RWPE2 (cell line): ENCODE measurements around the gene TARP.

ENCODE experiments used
- ATAC-seq: fragments of 200-7000 bp; cut with Tn5 transposase; 3 replicates; pipeline ENCODE4 v1.9.1; 2021; ENCODE audit warnings: low read depth
- DNase-seq: peaks from one replicate; pipeline ENCODE4 v3.0.0-alpha.2; 2020; ENCODE audit warnings: low spot score
- H3K27ac ChIP-seq: fragments of 450-650 bp; 2 replicates; pipeline ENCODE4 v1.5.1; 2017; ENCODE audit warnings: mild to moderate bottlenecking; ENCODE audit not compliant: poor library complexity, severe bottlenecking
- H3K27me3 ChIP-seq: fragments of 250-450 bp; sonication (Bioruptor Pico); 2 replicates; pipeline ENCODE4 v1.5.1; 2021; ENCODE audit warnings: mild to moderate bottlenecking, moderate library complexity; ENCODE audit not compliant: insufficient read depth, poor library complexity, severe bottlenecking
- H3K36me3 ChIP-seq: fragments of 250-450 bp; sonication (Bioruptor Pico); 2 replicates; pipeline ENCODE4 v1.5.1; 2020; ENCODE audit warnings: low read depth, mild to moderate bottlenecking, moderate library complexity
- H3K4me1 ChIP-seq: fragments of 250-450 bp; sonication (Bioruptor Pico); 2 replicates; pipeline ENCODE4 v1.5.1; 2021; ENCODE audit warnings: mild to moderate bottlenecking, moderate library complexity; ENCODE audit not compliant: insufficient read depth, poor library complexity, severe bottlenecking
- H3K4me3 ChIP-seq: fragments of 250-450 bp; sonication (Bioruptor Pico); 2 replicates; pipeline ENCODE4 v1.5.1; 2021; ENCODE audit warnings: mild to moderate bottlenecking, moderate library complexity; ENCODE audit not compliant: severe bottlenecking
- H3K9me3 ChIP-seq: fragments of 250-450 bp; sonication (Bioruptor Pico); 2 replicates; pipeline ENCODE4 v1.5.1; 2021; ENCODE audit warnings: mild to moderate bottlenecking, moderate library complexity; ENCODE audit not compliant: severe bottlenecking
- CTCF ChIP-seq: fragments of 450-650 bp; IDR thresholded peaks from one replicate; pipeline ENCODE4 v1.5.1; 2017; ENCODE audit warnings: mild to moderate bottlenecking, moderate library complexity; ENCODE audit not compliant: poor library complexity, severe bottlenecking

The TARP gene

GRCh38 chr7:38296059-38296857, 22.8 kb upstream of the TARP start:
- ATAC-seq = no peak
- Histone ChIP-seq H3K4me3 (no peak overlapping the region), H3K27ac (no peak overlapping the region), H3K9me3 (no peaks in the 10 kb centered on the region), H3K36me3 (no peaks in the 10 kb centered on the region), H3K27me3 (peaks cover 5% of the 10 kb centered on the region), H3K4me1 (no peaks in the 10 kb centered on the region)
- no peak for DNase-seq
- TF ChIP-seq CTCF = no peak

GRCh38 chr7:38294926-38295325, 21.5 kb upstream of the TARP start:
- Histone ChIP-seq H3K9me3 (no peaks in the 10 kb centered on the region), H3K36me3 (no peaks in the 10 kb centered on the region), H3K27me3 (peaks cover 5% of the 10 kb centered on the region), H3K4me1 (no peaks in the 10 kb centered on the region), H3K4me3 (no peak overlapping the region), H3K27ac (no peak overlapping the region)
- TF ChIP-seq CTCF = no peak
- DNase-seq (no peak), ATAC-seq (no peak)

GRCh38 chr7:38292442-38292841, 19.0 kb upstream of the TARP start:
- H3K4me1 ChIP-seq = no peaks in the 10 kb centered on the region
- ATAC-seq = no peak
- H3K4me3 ChIP-seq = no peak overlapping the region
- no peaks in the 10 kb centered on the region for H3K9me3 ChIP-seq
- no peaks in the 10 kb centered on the region for H3K36me3 ChIP-seq
- no peaks in the 10 kb centered on the region for H3K27me3 ChIP-seq
- no peak overlapping the region for H3K27ac ChIP-seq
- no peak for DNase-seq
- no peak for TF ChIP-seq CTCF

GRCh38 chr7:38291650-38292049, 18.2 kb upstream of the TARP start:
- Histone ChIP-seq H3K4me1 (no peaks in the 10 kb centered on the region), H3K36me3 (no peaks in the 10 kb centered on the region), H3K27me3 (no peaks in the 10 kb centered on the region), H3K9me3 (no peaks in the 10 kb centered on the region), H3K27ac (no peak overlapping the region), H3K4me3 (no peak overlapping the region)
- TF ChIP-seq CTCF = no peak
- ATAC-seq (no peak), DNase-seq (no peak)

DNA sequence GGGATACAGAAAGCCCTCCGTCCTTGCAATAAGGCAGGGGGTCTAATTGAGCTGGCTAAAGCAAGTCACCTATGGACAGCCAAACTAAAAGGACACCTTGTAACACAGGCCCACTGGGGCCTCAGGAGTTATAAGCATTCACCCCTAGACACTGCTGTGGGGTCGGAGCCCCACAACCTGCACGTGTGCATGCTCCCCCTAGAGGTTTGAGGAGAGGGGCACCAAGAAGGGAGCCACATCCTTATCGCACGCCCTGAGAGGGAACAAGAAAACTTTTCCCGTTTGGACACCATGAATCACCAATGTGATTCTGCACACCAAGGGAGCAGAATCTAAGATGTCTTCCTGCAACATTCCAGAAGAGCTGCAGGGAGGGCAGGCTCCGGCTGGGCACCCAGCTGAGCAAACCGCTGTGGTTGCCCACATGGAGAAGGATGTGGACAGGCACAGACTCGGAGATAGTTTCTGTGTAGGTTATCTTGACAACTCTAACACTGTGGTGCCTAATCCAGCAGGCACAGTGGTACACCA, 17.7 kb upstream of the TARP start:
- no peaks in the 10 kb centered on the region for H3K4me1 ChIP-seq
- no peak for ATAC-seq
- TF ChIP-seq CTCF = no peak

More for the DNA sequence above, 17.7 kb upstream of the TARP start:
- H3K36me3 ChIP-seq = no peaks in the 10 kb centered on the region
- H3K4me3 ChIP-seq = no peak overlapping the region
- no peaks in the 10 kb centered on the region for H3K27me3 ChIP-seq
- H3K9me3 ChIP-seq = no peaks in the 10 kb centered on the region
- no peak for DNase-seq
- no peak overlapping the region for H3K27ac ChIP-seq
